Epidermal melanocyte (primary cell): ENCODE measurements around the gene ADAM15.
A peak's percentile ranks its signal among the peaks of the same experiment; 100 is the strongest.

ENCODE experiments used
- DNase-seq: peaks from one replicate; pipeline ENCODE4 v3.0.0; 2011; ENCODE audit warnings: low spot score; ENCODE audit not compliant: insufficient read length

ADAM15 gene

GRCh38 chr1:155052439-155053395 is 1.6 kb downstream of the ADAM15 start:
- DNase-seq = no peak

- DNase-seq = no peak
These were observed 2.5 kb downstream of the ADAM15 start for GRCh38 chr1:155053531-155054105.

GRCh38 chr1:155057104-155057503 is 6.0 kb downstream of the ADAM15 start:
- DNase-seq = no peak

GRCh38 chr1:155057788-155058211 is 6.7 kb downstream of the ADAM15 start:
- no peak for DNase-seq

GRCh38 chr1:155060736-155061135 is 9.6 kb downstream of the ADAM15 start:
- DNase-seq = no peak

GRCh38 chr1:155061381-155062150 is 10.4 kb downstream of the ADAM15 start:
- peak; percentile 79 for DNase-seq

GRCh38 chr1:155062151-155062686 is 11.1 kb downstream of the ADAM15 start:
- DNase-seq = no peak

- no peak for DNase-seq
These were observed 11.7 kb downstream of the ADAM15 start for GRCh38 chr1:155062702-155063411.

- peak; percentile 95 for DNase-seq
These were observed 12.5 kb downstream of the ADAM15 start, which contains the start of gene EFNA4 for GRCh38 chr1:155063550-155064110. Gene EFNA4 (plus strand): TSS chr1:155063740. CDS start chr1:155063824, 84 bp downstream.

- DNase-seq = no peak
These were observed 13.2 kb downstream of the ADAM15 start for GRCh38 chr1:155064111-155064831.

- DNase-seq = no peak
These were observed 13.8 kb downstream of the ADAM15 start for GRCh38 chr1:155064832-155065429.

- DNase-seq = no peak
These were observed 15.7 kb downstream of the ADAM15 start for GRCh38 chr1:155066777-155067176.

GRCh38 chr1:155068599-155068998 is 17.5 kb downstream of the ADAM15 start:
- no peak for DNase-seq

GRCh38 chr1:155069551-155070157 is 18.5 kb downstream of the ADAM15 start:
- no peak for DNase-seq

- no peak for DNase-seq
These were observed 19.1 kb downstream of the ADAM15 start for GRCh38 chr1:155070158-155070621.

GRCh38 chr1:155070721-155071569 is 19.8 kb downstream of the ADAM15 start:
- no peak for DNase-seq

- DNase-seq = no peak
These were observed 20.6 kb downstream of the ADAM15 start for GRCh38 chr1:155071701-155072100.
